ENCODE measurements around the gene SLC27A2.
A peak's percentile ranks its signal among the peaks of the same experiment; 100 is the strongest.

The SLC27A2 gene

DNA sequence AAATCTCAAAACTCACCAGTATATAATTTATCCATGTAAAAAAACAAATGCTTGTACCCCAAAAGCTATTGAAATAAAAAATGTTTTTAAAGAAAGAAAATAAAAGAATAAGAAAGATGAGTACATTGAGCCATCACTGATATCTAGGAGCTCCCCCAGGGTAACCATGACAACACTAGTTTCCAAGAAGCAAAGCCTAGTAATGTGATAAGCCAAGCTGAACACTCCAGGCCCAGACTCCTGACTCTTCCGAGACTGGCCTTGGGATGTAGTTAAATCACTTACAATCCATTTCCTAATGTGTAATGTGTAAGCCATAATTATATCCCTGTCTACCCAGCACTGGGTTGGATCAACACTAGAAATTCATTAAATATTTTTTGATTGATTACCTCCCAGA is 41.9 kb upstream of the SLC27A2 start:
- TF ChIP-seq, protein P1, sequence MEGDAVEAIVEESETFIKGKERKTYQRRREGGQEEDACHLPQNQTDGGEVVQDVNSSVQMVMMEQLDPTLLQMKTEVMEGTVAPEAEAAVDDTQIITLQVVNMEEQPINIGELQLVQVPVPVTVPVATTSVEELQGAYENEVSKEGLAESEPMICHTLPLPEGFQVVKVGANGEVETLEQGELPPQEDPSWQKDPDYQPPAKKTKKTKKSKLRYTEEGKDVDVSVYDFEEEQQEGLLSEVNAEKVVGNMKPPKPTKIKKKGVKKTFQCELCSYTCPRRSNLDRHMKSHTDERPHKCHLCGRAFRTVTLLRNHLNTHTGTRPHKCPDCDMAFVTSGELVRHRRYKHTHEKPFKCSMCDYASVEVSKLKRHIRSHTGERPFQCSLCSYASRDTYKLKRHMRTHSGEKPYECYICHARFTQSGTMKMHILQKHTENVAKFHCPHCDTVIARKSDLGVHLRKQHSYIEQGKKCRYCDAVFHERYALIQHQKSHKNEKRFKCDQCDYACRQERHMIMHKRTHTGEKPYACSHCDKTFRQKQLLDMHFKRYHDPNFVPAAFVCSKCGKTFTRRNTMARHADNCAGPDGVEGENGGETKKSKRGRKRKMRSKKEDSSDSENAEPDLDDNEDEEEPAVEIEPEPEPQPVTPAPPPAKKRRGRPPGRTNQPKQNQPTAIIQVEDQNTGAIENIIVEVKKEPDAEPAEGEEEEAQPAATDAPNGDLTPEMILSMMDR (IDR thresholded peaks at IDR 0.05; ENCODE audit: low read depth, low read length, missing control alignments) = no peak
- in situ Hi-C loops (cut with HindIII; ENCODE audit: low sequenced_read_pairs) = no loop called here

DNA sequence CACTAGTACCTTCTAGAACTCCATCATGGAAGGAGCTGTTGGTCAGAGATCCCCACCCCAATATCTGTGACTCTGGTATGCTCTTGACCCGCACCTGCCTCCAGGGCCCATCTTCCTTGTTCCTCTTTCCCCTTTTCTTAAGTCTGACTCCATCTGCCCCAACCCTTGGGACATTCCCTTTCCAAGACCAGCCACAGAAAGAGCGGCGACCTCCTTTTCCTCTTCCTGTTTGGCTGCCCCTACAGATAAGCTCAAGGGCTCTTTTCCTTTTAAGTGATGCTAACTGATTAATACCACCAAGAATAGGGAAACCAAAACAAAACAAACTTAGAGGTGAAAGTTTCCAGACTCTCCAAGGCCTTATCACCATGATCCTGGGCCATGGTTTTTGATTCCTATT is 41.0 kb upstream of the SLC27A2 start:
- DNase-seq (ENCODE audit: low read depth) = no peak
- TF ChIP-seq, protein P1 (IDR thresholded peaks at IDR 0.05; ENCODE audit: low read depth, low read length, missing control alignments) = no peak
- no peak overlapping the region for H3K4me3 ChIP-seq (ENCODE audit: low read depth, low read length)
- in situ Hi-C loops (cut with HindIII; ENCODE audit: low sequenced_read_pairs) = no loop called here

More for the DNA sequence above, 41.9 kb upstream of the SLC27A2 start:
- H3K4me3 ChIP-seq (ENCODE audit: low read depth, low read length) = no peak overlapping the region
- no peak for DNase-seq (ENCODE audit: low read depth)

DNA sequence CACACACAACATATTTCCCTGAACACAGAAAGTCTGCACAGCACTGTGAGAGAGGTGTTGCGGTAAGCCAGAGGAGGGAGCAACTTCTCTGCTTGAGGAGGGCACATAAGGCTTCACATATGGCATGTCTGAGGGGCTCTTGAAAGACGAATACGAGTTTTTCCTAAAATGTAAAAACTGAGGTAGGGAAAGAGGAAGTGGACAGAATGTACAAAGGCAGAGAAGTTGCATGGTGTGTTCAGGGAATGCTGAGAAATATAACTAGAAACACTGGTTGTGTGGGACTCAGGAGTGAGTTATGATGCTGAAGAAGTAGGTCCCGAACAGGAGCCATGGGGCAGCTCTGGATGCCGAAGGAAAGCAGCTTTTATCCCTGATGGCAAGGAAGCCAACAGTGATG is 40.1 kb upstream of the SLC27A2 start:
- no peak overlapping the region for H3K4me3 ChIP-seq (ENCODE audit: low read depth, low read length)
- TF ChIP-seq, protein P1 (IDR thresholded peaks at IDR 0.05; ENCODE audit: low read depth, low read length, missing control alignments) = no peak
- DNase-seq (ENCODE audit: low read depth) = no peak
- in situ Hi-C loops (cut with HindIII; ENCODE audit: low sequenced_read_pairs) = no loop called here

DNA sequence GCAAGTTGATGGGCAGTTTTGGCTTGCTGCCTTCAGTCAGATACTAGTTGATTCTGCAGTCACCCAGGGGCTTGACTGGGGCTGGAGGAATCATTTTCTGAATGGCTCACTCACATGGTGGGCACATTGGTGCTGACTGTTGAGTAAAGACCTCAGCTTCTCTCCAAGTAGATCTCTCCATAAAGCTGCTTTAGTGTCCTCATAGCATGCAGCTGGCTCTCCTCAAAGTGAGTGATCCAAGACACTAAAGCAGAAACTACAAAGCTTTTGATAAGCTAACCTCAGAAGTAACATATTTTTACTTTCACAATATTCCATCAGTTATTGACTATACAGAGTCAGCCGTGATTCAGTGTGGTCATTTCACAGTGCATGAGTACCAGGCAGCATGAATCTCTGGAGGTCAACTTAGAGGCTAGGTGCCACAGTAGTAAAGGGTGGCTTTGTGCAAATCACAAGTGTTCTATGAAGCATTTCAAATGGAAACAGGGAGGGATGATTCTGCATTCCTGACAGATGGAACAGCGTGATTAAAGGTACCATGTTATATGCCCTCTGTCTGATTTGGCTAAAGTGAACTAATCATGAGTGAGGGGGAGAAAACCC is 38.6 kb upstream of the SLC27A2 start:
- no peak overlapping the region for H3K4me3 ChIP-seq (ENCODE audit: low read depth, low read length)
- no peak for DNase-seq (ENCODE audit: low read depth)
- in situ Hi-C loops (cut with HindIII; ENCODE audit: low sequenced_read_pairs) = no loop called here
- TF ChIP-seq, protein P1 (IDR thresholded peaks at IDR 0.05; ENCODE audit: low read depth, low read length, missing control alignments) = no peak

DNA sequence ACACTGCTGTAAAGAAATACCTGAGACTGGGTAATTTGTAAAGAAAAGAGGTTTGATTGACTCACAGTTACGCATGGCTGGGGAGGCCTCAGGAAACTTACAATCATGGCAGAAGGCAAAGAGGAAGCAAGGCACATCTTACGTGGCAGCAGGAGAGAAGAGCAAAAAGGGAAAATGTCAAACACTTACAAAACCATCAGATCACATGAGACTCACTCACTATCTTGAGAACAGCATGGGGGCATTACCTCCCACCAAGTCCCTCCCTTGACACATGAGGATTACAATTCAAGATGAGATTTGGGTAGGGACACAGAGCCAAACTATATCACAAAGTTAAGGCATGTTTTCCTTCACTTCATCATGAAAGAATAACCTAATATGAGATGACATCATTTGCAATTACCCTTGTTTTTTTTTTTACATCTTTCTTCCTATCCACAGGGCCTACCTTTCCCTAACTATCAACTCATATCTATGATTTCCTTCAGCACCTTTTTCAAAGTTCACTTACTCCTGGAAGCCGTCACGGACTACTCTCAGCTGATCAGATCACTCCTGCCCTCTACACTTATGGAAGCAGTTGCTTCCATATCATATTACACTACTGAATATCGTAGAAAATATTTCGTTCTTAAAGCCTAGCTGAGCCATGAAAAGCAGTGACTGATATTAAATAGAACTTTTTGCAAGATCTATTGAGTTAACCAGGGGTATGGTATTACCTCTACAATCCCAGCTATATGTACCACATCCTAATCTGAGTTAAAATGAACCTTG is 37.5 kb upstream of the SLC27A2 start:
- DNase-seq (ENCODE audit: low read depth) = no peak
- TF ChIP-seq, protein P1 (IDR thresholded peaks at IDR 0.05; ENCODE audit: low read depth, low read length, missing control alignments) = no peak
- in situ Hi-C loops (cut with HindIII; ENCODE audit: low sequenced_read_pairs) = no loop called here
- no peak overlapping the region for H3K4me3 ChIP-seq (ENCODE audit: low read depth, low read length)

DNA sequence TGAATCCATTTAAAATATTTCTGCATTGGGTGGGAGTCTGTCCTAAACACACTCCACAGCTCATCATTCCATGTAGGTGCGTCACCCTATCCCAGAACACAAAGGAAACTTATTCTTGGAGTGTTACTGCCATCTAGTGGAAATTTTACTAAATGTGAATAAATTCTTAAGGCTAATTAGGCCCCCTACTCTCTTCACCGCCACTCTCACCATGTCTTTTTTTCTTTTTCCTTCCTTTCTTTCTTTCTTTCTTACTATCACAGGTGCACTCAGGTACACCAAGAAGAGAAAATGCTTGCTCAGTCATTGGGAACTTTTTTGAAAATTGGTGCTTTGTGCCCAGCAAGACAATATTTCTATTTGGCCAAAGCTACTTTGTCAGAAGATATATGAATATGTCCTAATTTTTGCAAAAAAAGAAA is 36.5 kb upstream of the SLC27A2 start:
- peak; percentile 84 for DNase-seq (ENCODE audit: low read depth)
- TF ChIP-seq, protein P1 (IDR thresholded peaks at IDR 0.05; ENCODE audit: low read depth, low read length, missing control alignments) = peak; percentile 29
- H3K4me3 ChIP-seq (ENCODE audit: low read depth, low read length) = no peak overlapping the region
- in situ Hi-C loops (cut with HindIII; ENCODE audit: low sequenced_read_pairs) = no loop called here

Data from astrocyte of the cerebellum (primary cell).